Adrenal gland (tissue), 5 donors: ENCODE data around the gene IFI30.

Experiments
- CTCF ChIP-seq, 6 experiments: fragments of 450-650 bp in 4 of 6; fragments of 200-600 bp in 2 of 6; sonication (generic) in 1 of 6; IDR thresholded peaks; 1 replicate in 5 of 6; 2 replicates in 1 of 6; pipeline versions ENCODE4 v1.5.1 to v1.8.0; 2016 to 2021; ENCODE audit warnings: antibody characterized with exemption in 6 of 6, mild to moderate bottlenecking in 2 of 6, moderate library complexity in 1 of 6
- POLR2A ChIP-seq, 2 donors: fragments of 450-650 bp; IDR thresholded peaks; one replicate each; pipeline ENCODE4 v1.6.1; 2017; ENCODE audit warnings: antibody characterized with exemption in 2 of 2, mild to moderate bottlenecking in 2 of 2, moderate library complexity in 1 of 2
- donor health status: DM: no; HTN: no; CAD: no.

DNA sequence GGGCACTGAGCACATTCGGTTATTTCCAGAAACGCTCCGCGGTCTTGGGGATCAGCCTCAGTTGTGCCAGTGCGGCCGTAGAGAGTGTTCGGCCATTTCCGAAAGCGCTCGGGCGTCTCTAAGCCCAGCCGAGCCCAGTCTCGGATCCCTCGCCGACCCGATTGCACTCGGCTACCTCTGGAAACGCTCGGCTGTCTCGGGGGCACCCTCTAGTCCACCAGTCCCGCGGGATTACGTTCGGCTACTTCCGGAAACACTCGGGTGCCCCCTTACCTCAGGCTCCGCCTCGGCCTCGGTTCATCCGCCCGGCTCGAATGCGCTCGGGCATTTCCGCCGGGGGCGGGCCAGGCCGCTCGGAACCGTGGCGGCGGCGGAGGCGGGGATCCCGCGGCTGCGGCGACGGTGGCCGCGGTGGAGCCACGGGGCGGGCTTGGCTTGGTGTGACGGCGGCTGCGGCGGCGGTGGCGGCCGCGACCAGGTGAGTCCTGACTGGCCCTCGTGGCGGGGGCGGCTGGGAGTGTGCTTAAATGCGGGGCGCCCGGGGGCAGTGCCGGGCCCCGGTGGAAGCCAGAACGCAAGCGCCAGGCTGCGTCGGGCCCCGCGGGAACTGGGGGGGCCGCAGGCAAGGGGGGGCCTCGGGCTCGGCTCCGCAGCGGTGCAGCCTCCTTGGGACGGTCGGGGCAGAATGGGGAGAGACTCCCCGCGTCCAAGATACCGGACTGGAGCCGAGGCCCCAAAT, 20.6 kb upstream of the IFI30 start, which contains the start of gene PIK3R2:
- TF ChIP-seq POLR2A (IDR thresholded peaks at IDR 0.05) (peak; percentile 32 to 81), CTCF (IDR thresholded peaks at IDR 0.05) (no peak)
